Endothelial cell of umbilical vein (primary cell): Measurements from ENCODE around the gene CDK5RAP2. TPM values are rescaled to one million over a fixed set of nuclear protein-coding genes. Genes with fewer than 3 reads are reported as not detected.

Experiments
- BruUV-seq: library from RNA; stranded (reverse); fragments of 400-500 nt; replicated peaks from 2 replicates; lab custom pipeline; 2021; lab: Mats Ljungman, UMichigan
- CTCF ChIA-PET: fragments of 300-600, 350-600 bp; sonication (Branson Sonifier 250); formaldehyde crosslinking; loops from one replicate; lab custom pipeline; 2021; ENCODE audit warnings: antibody characterized with exemption, inconsistent platforms; lab: Charles Lee
- POLR2A ChIA-PET: fragments of 300-600, 350-600 bp; sonication (Branson Sonifier 250); formaldehyde crosslinking; loops from one replicate; lab custom pipeline; 2021; ENCODE audit warnings: antibody characterized with exemption, inconsistent platforms; lab: Charles Lee
- DNase-seq: peaks from one replicate; pipeline ENCODE4 v3.0.0-alpha.2; 2011; ENCODE audit warnings: low read depth, low spot score
- FAIRE-seq: peaks from 2 replicates; lab custom pipeline; 2011; peaks lifted over from hg19 to GRCh38; lab: Jason Lieb, UNC
- H2AFZ ChIP-seq: 2 replicates; pipeline ENCODE4 v1.6.0; 2012; ENCODE audit warnings: low read depth, low read length, control low read depth, inconsistent platforms
- H3K27ac ChIP-seq: 2 replicates; pipeline ENCODE4 v1.5.1; 2011; ENCODE audit warnings: low read depth, mild to moderate bottlenecking, control low read depth, low read length, moderate library complexity; ENCODE audit not compliant: insufficient read depth
- H3K27me3 ChIP-seq, 2 experiments: 2 replicates each; pipeline versions ENCODE4 v1.6.0 to v1.6.1; 2011; ENCODE audit warnings: low read length in 2 of 2, mixed read lengths in 1 of 2; ENCODE audit not compliant: control insufficient read depth in 2 of 2, insufficient read depth in 2 of 2
- H3K36me3 ChIP-seq, 2 experiments: 2 replicates in 1 of 2; 3 replicates in 1 of 2; pipeline ENCODE4 v1.5.1; 2011; ENCODE audit warnings: low read length in 2 of 2, mild to moderate bottlenecking in 1 of 2, moderate library complexity in 1 of 2; ENCODE audit not compliant: control insufficient read depth in 2 of 2, insufficient read depth in 2 of 2; ENCODE audit errors: extremely low read depth in 1 of 2
- H3K4me1 ChIP-seq: 3 replicates; pipeline ENCODE4 v1.5.1; 2011; ENCODE audit warnings: mild to moderate bottlenecking, low read length; ENCODE audit not compliant: control insufficient read depth, insufficient read depth; ENCODE audit errors: extremely low read depth
- H3K4me2 ChIP-seq: 2 replicates; pipeline ENCODE4 v1.6.1; 2011; ENCODE audit warnings: low read length, control low read depth, mixed read lengths; ENCODE audit not compliant: insufficient read depth
- H3K4me3 ChIP-seq, 3 experiments: fragments of 200-600 bp in 1 of 3; sonication (generic), shearing (Covaris generic) in 1 of 3; replicated peaks in 1 of 3; 2 replicates each; pipeline ENCODE4 v1.5.1; 2011 to 2016; ENCODE audit warnings: control low read depth in 3 of 3, low read length in 3 of 3, mild to moderate bottlenecking in 2 of 3, inconsistent platforms in 1 of 3, low read depth in 1 of 3, moderate library complexity in 1 of 3; ENCODE audit not compliant: insufficient read depth in 1 of 3
- H3K79me2 ChIP-seq: 2 replicates; pipeline ENCODE4 v1.6.0; 2012; ENCODE audit warnings: low read length, inconsistent platforms; ENCODE audit not compliant: control insufficient read depth, insufficient read depth
- H3K9ac ChIP-seq: replicated peaks from 2 replicates; pipeline ENCODE3; 2011; ENCODE audit warnings: low read length, control low read depth; ENCODE audit not compliant: insufficient read depth; ENCODE audit errors: extremely low read depth
- H3K9me1 ChIP-seq: replicated peaks from 3 replicates; pipeline ENCODE4 v1.6.0; 2011; ENCODE audit warnings: mild to moderate bottlenecking, low read length; ENCODE audit not compliant: control insufficient read depth, insufficient read depth; ENCODE audit errors: extremely low read depth
- H3K9me3 ChIP-seq: replicated peaks from 2 replicates; pipeline ENCODE4 v1.5.1; 2012; ENCODE audit warnings: low read length, inconsistent platforms; ENCODE audit not compliant: control insufficient read depth, insufficient read depth
- H4K20me1 ChIP-seq: replicated peaks from 2 replicates; pipeline ENCODE3; 2011; ENCODE audit warnings: mild to moderate bottlenecking, low read length; ENCODE audit not compliant: control insufficient read depth, insufficient read depth; ENCODE audit errors: extremely low read depth
- EZH2 ChIP-seq: IDR thresholded peaks from 2 replicates; pipeline ENCODE4 v1.6.1; 2012; ENCODE audit warnings: borderline replicate concordance, low read depth, mild to moderate bottlenecking, moderate library complexity, low read length, inconsistent platforms; ENCODE audit not compliant: severe bottlenecking
- FOS ChIP-seq: IDR thresholded peaks from 2 replicates; pipeline ENCODE4 v1.6.1; 2011; ENCODE audit warnings: mild to moderate bottlenecking, low read length, moderate library complexity, borderline replicate concordance; ENCODE audit not compliant: insufficient read depth
- GATA2 ChIP-seq: IDR thresholded peaks from 2 replicates; pipeline ENCODE4 v1.7.0; 2011; ENCODE audit warnings: low read depth, mild to moderate bottlenecking, moderate library complexity, mixed read lengths, low read length; ENCODE audit not compliant: insufficient read length, insufficient read depth
- JUN ChIP-seq: IDR thresholded peaks from 2 replicates; pipeline ENCODE4 v1.6.1; 2011; ENCODE audit warnings: borderline replicate concordance, low read depth; ENCODE audit not compliant: insufficient read length, insufficient read depth
- MAX ChIP-seq: IDR thresholded peaks from 2 replicates; pipeline ENCODE4 v1.6.1; 2011; ENCODE audit not compliant: insufficient read depth, insufficient read length
- MYC ChIP-seq: IDR thresholded peaks from one replicate; pipeline ENCODE4 v1.6.1; 2011; ENCODE audit warnings: mild to moderate bottlenecking, low read depth, low read length
- POLR2A ChIP-seq: IDR thresholded peaks from 2 replicates; pipeline ENCODE4 v1.6.1; 2012; ENCODE audit warnings: low read depth, mild to moderate bottlenecking, control low read depth, low read length
- POLR2AphosphoS5 ChIP-seq: IDR thresholded peaks from 2 replicates; pipeline ENCODE4 v1.6.1; 2012; ENCODE audit warnings: low read depth, mild to moderate bottlenecking, control low read depth, low read length, moderate library complexity; ENCODE audit not compliant: insufficient read depth
- dilution Hi-C: fragments of 300-500 bp; cut with MboI; formaldehyde crosslinking; loops from one replicate; pipeline ENCODE4 v1.15.0; 2019; ENCODE audit warnings: low sequenced_read_pairs; ENCODE audit not compliant: extremely low pct_ligation_motif_present
- intact Hi-C: fragments of 100-400 bp; cut with micrococcal nuclease; formaldehyde crosslinking; loops from one replicate; pipeline ENCODE4 v1.10.0; 2022
- polyA plus RNA-seq, 4 experiments: library from polyadenylated mRNA; depleted of rRNA in 3 of 4; stranded (reverse) in 3 of 4; unstranded in 1 of 4; fragments of >200 nt; gene quantifications; 2 replicates each; pipeline versions ENCODE4 v1.2.1 to v1.2.3, GENCODE V29; 2011 to 2012; ENCODE audit warnings: missing spikeins in 1 of 4
- total RNA-seq: library from RNA; stranded (reverse); gene quantifications from 2 replicates; pipeline ENCODE4 v1.2.3, GENCODE V29; 2021
- TF ChIP-seq, protein P1 (sequence below), 2 donors: IDR thresholded peaks; 1 replicate in 1 of 2; 2 replicates in 1 of 2; pipeline ENCODE4 v1.5.1; 2011; ENCODE audit warnings: low read length in 2 of 2, mild to moderate bottlenecking in 2 of 2, moderate library complexity in 2 of 2, control low read depth in 1 of 2, inconsistent platforms in 1 of 2, low read depth in 1 of 2; ENCODE audit not compliant: insufficient read depth in 1 of 2; ENCODE audit errors: extremely low read depth in 1 of 2

CDK5RAP2 gene
- total and polyA plus RNA-seq, 2 donors (not counting 3 experiments of a cell fraction or from before 2014, with no cell fraction given), result 17.5 to 56.7 TPM

DNA sequence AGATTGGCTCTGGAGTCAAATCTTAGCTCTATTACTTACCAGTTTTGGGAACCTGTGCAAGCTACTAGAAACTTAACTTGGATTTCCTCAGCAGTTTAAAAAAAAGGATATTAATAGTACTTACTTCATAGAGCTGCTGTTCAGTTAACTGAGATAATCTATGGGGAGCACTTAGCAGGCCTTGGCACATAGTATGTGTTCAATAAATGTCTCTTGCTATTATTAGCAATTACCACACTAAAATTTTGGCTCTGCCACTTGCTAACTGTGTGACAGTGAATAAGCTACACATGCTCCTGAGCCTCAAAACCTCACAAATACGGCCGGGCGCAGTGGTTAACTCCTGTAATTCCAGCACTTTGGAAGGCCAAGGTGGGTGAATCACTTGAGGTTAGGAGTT is 55.9 kb downstream of the CDK5RAP2 start:
- DNase-seq (no peak), FAIRE-seq (no peak)
- no peaks in the 10 kb centered on the region for H3K27me3 ChIP-seq
- no peak overlapping the region for H3K9ac ChIP-seq
- no peak overlapping the region for H2AFZ ChIP-seq
- POLR2A ChIA-PET, result no interaction called here
- H3K4me2 ChIP-seq, result no peak overlapping the region
- H3K36me3 ChIP-seq, result peaks cover 3 to 18% of the 10 kb centered on the region in 2 experiments
- H3K4me3 ChIP-seq, result no peak overlapping the region
- BruUV-seq, result no TSS peak
- no peak overlapping the region for H3K27ac ChIP-seq
- no peaks in the 10 kb centered on the region for H3K9me3 ChIP-seq
- H4K20me1 ChIP-seq, result no peaks in the 10 kb centered on the region
- H3K4me1 ChIP-seq, result no peaks in the 10 kb centered on the region
- no peaks in the 10 kb centered on the region for H3K79me2 ChIP-seq
- intact Hi-C loops, result no loop called here
- H3K9me1 ChIP-seq, result no peaks in the 10 kb centered on the region
- dilution Hi-C loops, result no loop called here
- TF ChIP-seq JUN, result no peak
- TF ChIP-seq POLR2AphosphoS5, result no peak
- TF ChIP-seq POLR2A, result no peak
- TF ChIP-seq, protein P1, sequence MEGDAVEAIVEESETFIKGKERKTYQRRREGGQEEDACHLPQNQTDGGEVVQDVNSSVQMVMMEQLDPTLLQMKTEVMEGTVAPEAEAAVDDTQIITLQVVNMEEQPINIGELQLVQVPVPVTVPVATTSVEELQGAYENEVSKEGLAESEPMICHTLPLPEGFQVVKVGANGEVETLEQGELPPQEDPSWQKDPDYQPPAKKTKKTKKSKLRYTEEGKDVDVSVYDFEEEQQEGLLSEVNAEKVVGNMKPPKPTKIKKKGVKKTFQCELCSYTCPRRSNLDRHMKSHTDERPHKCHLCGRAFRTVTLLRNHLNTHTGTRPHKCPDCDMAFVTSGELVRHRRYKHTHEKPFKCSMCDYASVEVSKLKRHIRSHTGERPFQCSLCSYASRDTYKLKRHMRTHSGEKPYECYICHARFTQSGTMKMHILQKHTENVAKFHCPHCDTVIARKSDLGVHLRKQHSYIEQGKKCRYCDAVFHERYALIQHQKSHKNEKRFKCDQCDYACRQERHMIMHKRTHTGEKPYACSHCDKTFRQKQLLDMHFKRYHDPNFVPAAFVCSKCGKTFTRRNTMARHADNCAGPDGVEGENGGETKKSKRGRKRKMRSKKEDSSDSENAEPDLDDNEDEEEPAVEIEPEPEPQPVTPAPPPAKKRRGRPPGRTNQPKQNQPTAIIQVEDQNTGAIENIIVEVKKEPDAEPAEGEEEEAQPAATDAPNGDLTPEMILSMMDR (IDR thresholded peaks at IDR 0.05; ENCODE audit: extremely low read depth in 1 of 2, insufficient read depth in 1 of 2, low read depth in 1 of 2, low read length in 2 of 2), result no peak
- no peak for TF ChIP-seq MYC
- TF ChIP-seq MAX, result no peak
- no peak for TF ChIP-seq FOS
- no peak for TF ChIP-seq GATA2
- no peak for TF ChIP-seq EZH2
- CTCF ChIA-PET, result interaction anchor here (1.2 kb wide), 1 partner anchor 968 kb away, joined by 3 read pairs; no protein-coding TSS in a partner anchor
